Ovary (tissue), 3 donors: Measurements from ENCODE around the gene TAS2R4.
"Not testable (repeated sequence)": the region's sequence is repeated elsewhere in the genome, so short reads cannot be mapped to it uniquely, and the experiment has no call there.

ENCODE experiments used
- EP300 ChIP-seq: sonication (generic); formaldehyde crosslinking; IDR thresholded peaks from one replicate; pipeline ENCODE4 v1.6.1; 2017; ENCODE audit warnings: antibody characterized with exemption
- TF ChIP-seq, protein P1 (sequence below), 3 donors: fragments of 450-650 bp in 2 of 3; fragments of 200-600 bp in 1 of 3; IDR thresholded peaks; one replicate each; pipeline versions ENCODE4 v1.5.1 to v1.8.0; 2016 to 2022; ENCODE audit warnings: antibody characterized with exemption in 3 of 3, mild to moderate bottlenecking in 1 of 3
- donor health status: DM: no; HTN: no; CAD: no.

GRCh38 chr7:141751904-141752303 lies 24.6 kb upstream of the TAS2R4 start:
- TF ChIP-seq, protein P1, sequence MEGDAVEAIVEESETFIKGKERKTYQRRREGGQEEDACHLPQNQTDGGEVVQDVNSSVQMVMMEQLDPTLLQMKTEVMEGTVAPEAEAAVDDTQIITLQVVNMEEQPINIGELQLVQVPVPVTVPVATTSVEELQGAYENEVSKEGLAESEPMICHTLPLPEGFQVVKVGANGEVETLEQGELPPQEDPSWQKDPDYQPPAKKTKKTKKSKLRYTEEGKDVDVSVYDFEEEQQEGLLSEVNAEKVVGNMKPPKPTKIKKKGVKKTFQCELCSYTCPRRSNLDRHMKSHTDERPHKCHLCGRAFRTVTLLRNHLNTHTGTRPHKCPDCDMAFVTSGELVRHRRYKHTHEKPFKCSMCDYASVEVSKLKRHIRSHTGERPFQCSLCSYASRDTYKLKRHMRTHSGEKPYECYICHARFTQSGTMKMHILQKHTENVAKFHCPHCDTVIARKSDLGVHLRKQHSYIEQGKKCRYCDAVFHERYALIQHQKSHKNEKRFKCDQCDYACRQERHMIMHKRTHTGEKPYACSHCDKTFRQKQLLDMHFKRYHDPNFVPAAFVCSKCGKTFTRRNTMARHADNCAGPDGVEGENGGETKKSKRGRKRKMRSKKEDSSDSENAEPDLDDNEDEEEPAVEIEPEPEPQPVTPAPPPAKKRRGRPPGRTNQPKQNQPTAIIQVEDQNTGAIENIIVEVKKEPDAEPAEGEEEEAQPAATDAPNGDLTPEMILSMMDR (IDR thresholded peaks at IDR 0.05) = not testable (repeated sequence)
- TF ChIP-seq EP300 = not testable (repeated sequence)
